Heart left ventricle (tissue), 13 donors: ENCODE measurements around the gene TMEM255A.

ENCODE experiments used
- POLR2A ChIP-seq, 2 donors: fragments of 450-650 bp; IDR thresholded peaks; one replicate each; pipeline ENCODE4 v1.6.1; 2017; ENCODE audit warnings: antibody characterized with exemption in 2 of 2, mild to moderate bottlenecking in 2 of 2, moderate library complexity in 2 of 2
- TF ChIP-seq, protein P1 (sequence below), 12 donors: fragments of 200-600 bp; sonication (generic) in 4 of 12; IDR thresholded peaks; one replicate each; pipeline versions ENCODE4 v1.5.0 to v1.8.0; 2018 to 2022; ENCODE audit warnings: antibody characterized with exemption in 12 of 12, mild to moderate bottlenecking in 5 of 12
- donor health status: ischemic (EF 13 %, LVEDD 7.1; RV severe dilation, severe dysfunction).
- donor health status: DM: no; HTN: yes; CAD: no.
- donor health status: DM: no; HTN: no; CAD: no.
- donor health status: ischemic (EF 25% LVEDD 6.9; RV normal size, moderate dysfunction).
- donor health status: ischemic (EF 25% LVEDD 5.7; RV mildly dilated, moderate dysfunction).
- donor health status: ischemic (EF 35%, LVEDD 5.7; RV mildly dilated, moderate dysfunction).
- donor health status: nonischemic (EF 11% LVEDD 7.7; RV severe dilation, severe dysfunction).
- donor health status: DM: yes; HTN: yes; CAD: no.
- donor health status: PGD.
- donor health status: ischemic (EF 29% LVEDD 5.4; RV normal size, mild dysfunction).
- donor health status: nonischemic (EF 23%, LVEDD 6.1; RV moderate dilation, normal function).

DNA sequence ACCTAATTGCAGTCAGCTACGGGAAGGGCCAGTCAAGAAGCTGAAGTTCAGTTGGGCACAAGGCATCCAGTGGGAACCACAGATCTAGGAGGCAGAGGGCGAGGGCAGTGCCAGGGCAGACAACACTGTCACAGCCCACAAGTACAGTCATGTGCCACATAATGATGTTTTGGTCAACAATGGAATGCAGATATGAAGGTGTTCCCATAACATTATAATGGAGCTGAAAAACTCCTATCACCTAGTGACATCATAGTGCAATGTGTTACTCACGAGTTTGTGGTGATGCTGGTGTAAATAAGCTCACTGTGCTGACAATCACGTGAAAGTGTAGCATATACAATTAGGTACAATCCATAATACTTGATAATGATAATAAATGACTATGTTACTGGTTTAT, 4.5 kb upstream of the TMEM255A start:
- TF ChIP-seq, protein P1, sequence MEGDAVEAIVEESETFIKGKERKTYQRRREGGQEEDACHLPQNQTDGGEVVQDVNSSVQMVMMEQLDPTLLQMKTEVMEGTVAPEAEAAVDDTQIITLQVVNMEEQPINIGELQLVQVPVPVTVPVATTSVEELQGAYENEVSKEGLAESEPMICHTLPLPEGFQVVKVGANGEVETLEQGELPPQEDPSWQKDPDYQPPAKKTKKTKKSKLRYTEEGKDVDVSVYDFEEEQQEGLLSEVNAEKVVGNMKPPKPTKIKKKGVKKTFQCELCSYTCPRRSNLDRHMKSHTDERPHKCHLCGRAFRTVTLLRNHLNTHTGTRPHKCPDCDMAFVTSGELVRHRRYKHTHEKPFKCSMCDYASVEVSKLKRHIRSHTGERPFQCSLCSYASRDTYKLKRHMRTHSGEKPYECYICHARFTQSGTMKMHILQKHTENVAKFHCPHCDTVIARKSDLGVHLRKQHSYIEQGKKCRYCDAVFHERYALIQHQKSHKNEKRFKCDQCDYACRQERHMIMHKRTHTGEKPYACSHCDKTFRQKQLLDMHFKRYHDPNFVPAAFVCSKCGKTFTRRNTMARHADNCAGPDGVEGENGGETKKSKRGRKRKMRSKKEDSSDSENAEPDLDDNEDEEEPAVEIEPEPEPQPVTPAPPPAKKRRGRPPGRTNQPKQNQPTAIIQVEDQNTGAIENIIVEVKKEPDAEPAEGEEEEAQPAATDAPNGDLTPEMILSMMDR (IDR thresholded peaks at IDR 0.05) = no peak
- no peak for TF ChIP-seq POLR2A (IDR thresholded peaks at IDR 0.05)
